Effector memory CD8-positive, alpha-beta T cell (primary cell): ENCODE data around the gene SPINK5.

ENCODE experiments used
- ATAC-seq: fragments of 150-1000 bp; cut with Tn5 transposase; replicated peaks from 2 replicates; pipeline ENCODE4 v1.10.0; 2021; ENCODE audit warnings: mild to moderate bottlenecking, moderate library complexity
- DNase-seq, 3 experiments: peaks; one replicate each; pipeline ENCODE4 v3.0.0; 2021
- H3K27ac Mint-ChIP-seq, 2 donors: one replicate each; pipeline ENCODE4 v1.8.0; 2022; ENCODE audit warnings: mild to moderate bottlenecking in 2 of 2, mixed read lengths in 2 of 2, moderate library complexity in 2 of 2
- H3K27me3 Mint-ChIP-seq, 2 donors: one replicate each; pipeline ENCODE4 v1.8.0; 2022; ENCODE audit warnings: mixed read lengths in 2 of 2
- H3K36me3 Mint-ChIP-seq: one replicate; pipeline ENCODE4 v1.8.0; 2022; ENCODE audit warnings: mild to moderate bottlenecking, moderate library complexity, mixed read lengths; ENCODE audit not compliant: insufficient read depth
- H3K4me1 Mint-ChIP-seq, 2 donors: one replicate each; pipeline ENCODE4 v1.8.0; 2022; ENCODE audit warnings: low read depth in 2 of 2, mixed read lengths in 2 of 2
- H3K4me3 Mint-ChIP-seq, 2 donors: one replicate each; pipeline ENCODE4 v1.8.0; 2022; ENCODE audit warnings: mild to moderate bottlenecking in 2 of 2, mixed read lengths in 2 of 2, moderate library complexity in 2 of 2
- H3K9me3 Mint-ChIP-seq, 2 donors: one replicate each; pipeline ENCODE4 v1.8.0; 2022; ENCODE audit warnings: mixed read lengths in 2 of 2

SPINK5 gene

GRCh38 chr5:148172377-148172776 lies 108.6 kb downstream of the SPINK5 start:
- Mint-ChIP-seq H3K36me3 (no peaks in the 10 kb centered on the region), H3K27me3 (peaks cover 15 to 17% of the 10 kb centered on the region in 2 donors), H3K4me3 (no peak overlapping the region), H3K27ac (no peak overlapping the region), H3K9me3 (no peaks in the 10 kb centered on the region), H3K4me1 (no peaks in the 10 kb centered on the region)
- no peak for DNase-seq
- ATAC-seq, result no peak

GRCh38 chr5:148176480-148176879 lies 112.7 kb downstream of the SPINK5 start:
- Mint-ChIP-seq H3K27ac (no peak overlapping the region), H3K9me3 (no peaks in the 10 kb centered on the region), H3K36me3 (no peaks in the 10 kb centered on the region), H3K27me3 (peaks cover 18 to 28% of the 10 kb centered on the region in 2 donors), H3K4me1 (no peaks in the 10 kb centered on the region), H3K4me3 (no peak overlapping the region)
- no peak for DNase-seq
- ATAC-seq, result no peak

- Mint-ChIP-seq H3K9me3 (no peaks in the 10 kb centered on the region), H3K4me1 (no peaks in the 10 kb centered on the region), H3K4me3 (no peak overlapping the region), H3K36me3 (no peaks in the 10 kb centered on the region), H3K27me3 (peaks cover 18 to 28% of the 10 kb centered on the region in 2 donors), H3K27ac (no peak overlapping the region)
- DNase-seq, result no peak
- ATAC-seq, result no peak
These were observed 113.4 kb downstream of the SPINK5 start for GRCh38 chr5:148177207-148177606.

GRCh38 chr5:148179234-148179824 lies 115.5 kb downstream of the SPINK5 start:
- Mint-ChIP-seq H3K36me3 (no peaks in the 10 kb centered on the region), H3K4me3 (no peak overlapping the region), H3K4me1 (no peaks in the 10 kb centered on the region), H3K9me3 (no peaks in the 10 kb centered on the region), H3K27ac (no peak overlapping the region), H3K27me3 (peaks cover 18 to 21% of the 10 kb centered on the region in 2 donors)
- peak; percentile 41 for ATAC-seq
- DNase-seq, result no peak

GRCh38 chr5:148186248-148187003 lies 122.6 kb downstream of the SPINK5 start:
- Mint-ChIP-seq H3K27me3 (peaks cover 0 to 9% of the 10 kb centered on the region in 2 donors), H3K36me3 (no peaks in the 10 kb centered on the region), H3K9me3 (no peaks in the 10 kb centered on the region), H3K4me1 (no peaks in the 10 kb centered on the region), H3K4me3 (no peak overlapping the region), H3K27ac (no peak overlapping the region)
- DNase-seq (no peak), ATAC-seq (no peak)
